A549 (cell line): Measurements from ENCODE around the gene F11. TPM values are rescaled to one million over a fixed set of nuclear protein-coding genes. Genes with fewer than 3 reads are reported as not detected.

ENCODE experiments used
- ATAC-seq, 2 experiments: fragments of 200-7000 bp in 1 of 2; fragments of >200 bp in 1 of 2; cut with Nextera tagmentation in 1 of 2; cut with Tn5 transposase in 1 of 2; 3 replicates each; pipeline versions ENCODE4 v1.8.0 to v1.9.1; 2018 to 2020; ENCODE audit warnings: mild to moderate bottlenecking in 1 of 2, moderate library complexity in 1 of 2
- CTCF ChIA-PET: fragments of 300-600 bp; sonication (Branson Sonifier 250); formaldehyde crosslinking; extraction: SDS; loops from one replicate; lab custom pipeline; 2021; ENCODE audit warnings: antibody characterized with exemption, inconsistent platforms; lab: Yijun Ruan, JAX
- POLR2A ChIA-PET: fragments of 350-600 bp; formaldehyde crosslinking; extraction: SDS; loops from one replicate; lab custom pipeline; 2021; ENCODE audit warnings: antibody characterized with exemption, inconsistent platforms; lab: Yijun Ruan, JAX
- DNase-seq, 2 experiments: peaks; one replicate each; pipeline versions ENCODE4 v3.0.0 to v3.0.0-alpha.2; 2011 to 2016; ENCODE audit warnings: low read depth in 1 of 2, low spot score in 1 of 2
- FAIRE-seq: peaks from 2 replicates; lab custom pipeline; 2011; peaks lifted over from hg19 to GRCh38; lab: Jason Lieb, UNC
- H3K27ac ChIP-seq, 2 experiments: fragments of >200 bp; sonication (Bioruptor Twin); formaldehyde crosslinking; 3 replicates each; pipeline ENCODE4 v1.5.1; 2016 to 2017
- H3K4me1 ChIP-seq: fragments of >200 bp; sonication (Bioruptor Twin); formaldehyde crosslinking; 3 replicates; pipeline ENCODE4 v1.6.1; 2016
- H3K4me2 ChIP-seq: fragments of >200 bp; sonication (Bioruptor Twin); formaldehyde crosslinking; 3 replicates; pipeline ENCODE4 v1.6.1; 2016
- H3K4me3 ChIP-seq: fragments of >200 bp; sonication (Bioruptor Twin); formaldehyde crosslinking; 3 replicates; pipeline ENCODE4 v1.5.1; 2016
- H3K9me3 ChIP-seq: fragments of >200 bp; sonication (Bioruptor Twin); formaldehyde crosslinking; 3 replicates; pipeline ENCODE4 v1.6.1; 2016
- ATOH8 ChIP-seq: fragments of 250-450 bp; sonication (Bioruptor Pico); IDR thresholded peaks from 2 replicates; pipeline ENCODE4 v1.5.0; 2020; ENCODE audit warnings: low read depth, mild to moderate bottlenecking, moderate library complexity
- BCL3 ChIP-seq: fragments of >200 bp; sonication (Bioruptor Twin); formaldehyde crosslinking; IDR thresholded peaks from 3 replicates; pipeline ENCODE4 v1.6.1; 2016
- CHD2 ChIP-seq: fragments of 150-350 bp; IDR thresholded peaks from 2 replicates; pipeline ENCODE4 v1.6.1; 2014; ENCODE audit warnings: low read length; ENCODE audit not compliant: partially characterized antibody
- CHD4 ChIP-seq: fragments of 200-600 bp; sonication (generic); IDR thresholded peaks from 2 replicates; pipeline ENCODE4 v1.6.1; 2016; ENCODE audit warnings: antibody characterized with exemption, mild to moderate bottlenecking, borderline replicate concordance
- CTCF ChIP-seq: fragments of >200 bp; sonication (Bioruptor Twin); formaldehyde crosslinking; IDR thresholded peaks from 3 replicates; pipeline ENCODE4 v1.5.1; 2016
- EHMT2 ChIP-seq: fragments of 200-600 bp; sonication (generic); IDR thresholded peaks from 2 replicates; pipeline ENCODE4 v1.6.1; 2016; ENCODE audit warnings: antibody characterized with exemption, low read depth, mild to moderate bottlenecking, moderate library complexity
- FOXS1 ChIP-seq: fragments of 250-450 bp; sonication (Bioruptor Pico); IDR thresholded peaks from 2 replicates; pipeline ENCODE4 v1.5.0; 2020; ENCODE audit warnings: mild to moderate bottlenecking, moderate library complexity
- GATA3 ChIP-seq: IDR thresholded peaks from 2 replicates; pipeline ENCODE4 v1.6.1; 2012; ENCODE audit warnings: borderline replicate concordance
- HDAC2 ChIP-seq: fragments of 200-600 bp; sonication (generic); IDR thresholded peaks from 2 replicates; pipeline ENCODE4 v1.6.1; 2016
- HEYL ChIP-seq: fragments of 250-450 bp; sonication (Bioruptor Pico); IDR thresholded peaks from 2 replicates; pipeline ENCODE4 v1.8.0; 2021; ENCODE audit warnings: mild to moderate bottlenecking, moderate library complexity
- HOXB5 ChIP-seq: fragments of 250-450 bp; sonication (Bioruptor Pico); IDR thresholded peaks from 2 replicates; pipeline ENCODE4 v1.5.0; 2020; ENCODE audit warnings: mild to moderate bottlenecking, moderate library complexity
- JUNB ChIP-seq: fragments of >200 bp; sonication (Bioruptor Twin); formaldehyde crosslinking; IDR thresholded peaks from 2 replicates; pipeline ENCODE4 v1.6.1; 2016
- KDM1A ChIP-seq: fragments of 200-600 bp; sonication (generic); IDR thresholded peaks from 2 replicates; pipeline ENCODE4 v1.6.1; 2016; ENCODE audit warnings: low read depth, mild to moderate bottlenecking
- KDM5A ChIP-seq: fragments of 200-600 bp; sonication (generic); IDR thresholded peaks from 2 replicates; pipeline ENCODE4 v1.6.1; 2016; ENCODE audit warnings: antibody characterized with exemption, mild to moderate bottlenecking
- MYC ChIP-seq: IDR thresholded peaks from 2 replicates; pipeline ENCODE4 v1.6.1; 2012; ENCODE audit warnings: mild to moderate bottlenecking, inconsistent platforms, low read length, improper control_type of control experiment, borderline replicate concordance
- NFE2L2 ChIP-seq: fragments of 150-350 bp; conservative IDR thresholded peaks from 2 replicates; pipeline ENCODE4 v1.6.1; 2014; ENCODE audit warnings: low read length
- NR3C1 ChIP-seq: fragments of >200 bp; sonication (Bioruptor Twin); formaldehyde crosslinking; IDR thresholded peaks from 3 replicates; pipeline ENCODE4 v1.6.1; 2017
- POLR2AphosphoS2 ChIP-seq: conservative IDR thresholded peaks from 2 replicates; pipeline ENCODE4 v1.6.1; 2012; ENCODE audit warnings: low read length, improper control_type of control experiment, inconsistent platforms
- RAD21 ChIP-seq, 2 experiments: fragments of >200 bp in 1 of 2; sonication (Bioruptor Twin) in 1 of 2; formaldehyde crosslinking in 1 of 2; IDR thresholded peaks in 1 of 2; conservative IDR thresholded peaks in 1 of 2; 2 replicates in 1 of 2; 3 replicates in 1 of 2; pipeline ENCODE4 v1.6.1; 2012 to 2018; ENCODE audit warnings: inconsistent platforms in 1 of 2
- RARB ChIP-seq: fragments of 250-450 bp; sonication (Bioruptor Pico); IDR thresholded peaks from 2 replicates; pipeline ENCODE4 v1.8.0; 2021; ENCODE audit warnings: mild to moderate bottlenecking, moderate library complexity
- RCOR1 ChIP-seq: fragments of 150-350 bp; IDR thresholded peaks from 2 replicates; pipeline ENCODE4 v1.6.1; 2014; ENCODE audit warnings: antibody characterized with exemption, low read length, low read depth
- SMC3 ChIP-seq: fragments of >200 bp; sonication (Bioruptor Twin); formaldehyde crosslinking; IDR thresholded peaks from 3 replicates; pipeline ENCODE4 v1.6.1; 2018; ENCODE audit warnings: inconsistent platforms
- TP53 ChIP-seq: fragments of 250-450 bp; sonication (Bioruptor Pico); IDR thresholded peaks from 2 replicates; pipeline ENCODE4 v1.5.0; 2021; ENCODE audit warnings: mild to moderate bottlenecking, moderate library complexity
- ZSCAN20 ChIP-seq: fragments of 250-450 bp; sonication (Bioruptor Pico); IDR thresholded peaks from 2 replicates; pipeline ENCODE4 v1.8.0; 2022; ENCODE audit warnings: mild to moderate bottlenecking, moderate library complexity
- WGBS: methylation state at CpG from one replicate; pipeline ENCODE4 v1.1.6; 2017; ENCODE audit errors: missing lambda C conversion rate; 5-methylcytosine and 5-hydroxymethylcytosine counted together
- polyA plus RNA-seq, 4 experiments: library from polyadenylated mRNA; depleted of rRNA in 3 of 4; stranded (reverse); fragments of >200 nt; fragmentation: RNase III in 1 of 4; extraction: RNeasy Plus Mini Kit Qiagen cat#74134 plus additional on column Dnase treatment in 1 of 4; gene quantifications; 2 replicates in 3 of 4; 3 replicates in 1 of 4; pipeline ENCODE4 v1.2.3, GENCODE V29; 2011 to 2017
- TF ChIP-seq, protein P1 (sequence below): fragments of >200 bp; sonication (Bioruptor Twin); formaldehyde crosslinking; IDR thresholded peaks from 2 replicates; pipeline ENCODE4 v1.6.1; 2016
- TF ChIP-seq, protein P2 (sequence below): fragments of 150-350 bp; IDR thresholded peaks from 2 replicates; pipeline ENCODE4 v1.6.1; 2014; ENCODE audit warnings: low read depth, mild to moderate bottlenecking, low read length

F11 gene
- polyA plus RNA-seq, 2 of the 4 experiments (the other 2 are of a cell fraction), result not detected

DNA sequence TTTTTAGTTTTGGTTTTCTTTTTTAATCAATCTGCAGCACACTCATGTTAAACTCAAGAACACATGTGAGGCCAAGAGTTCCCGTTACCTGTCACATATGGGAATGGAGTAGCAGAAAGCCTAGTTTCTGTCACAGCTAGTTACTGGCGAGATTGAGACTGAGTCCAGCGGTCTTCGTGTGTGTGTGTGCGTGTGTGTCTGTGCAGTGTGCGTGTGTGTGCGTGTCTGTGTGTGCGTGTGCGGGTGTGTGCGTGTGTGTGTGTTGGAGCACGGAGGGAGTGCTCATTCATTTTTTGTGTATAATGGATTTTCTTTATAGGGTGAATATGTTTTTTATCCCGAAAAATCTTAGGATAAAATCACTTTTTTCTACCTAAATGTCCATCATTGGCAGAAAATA lies 19.2 kb downstream of the F11 start:
- Histone ChIP-seq H3K4me1 (no peaks in the 10 kb centered on the region), H3K27ac (no peak overlapping the region), H3K9me3 (no peaks in the 10 kb centered on the region), H3K4me2 (no peak overlapping the region), H3K4me3 (no peak overlapping the region)
- POLR2A ChIA-PET, result no interaction called here
- TF ChIP-seq, protein P1, sequence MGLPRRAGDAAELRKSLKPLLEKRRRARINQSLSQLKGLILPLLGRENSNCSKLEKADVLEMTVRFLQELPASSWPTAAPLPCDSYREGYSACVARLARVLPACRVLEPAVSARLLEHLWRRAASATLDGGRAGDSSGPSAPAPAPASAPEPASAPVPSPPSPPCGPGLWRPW, result no peak
- TF ChIP-seq TP53 (CRISPR knock-in tag), result no peak
- TF ChIP-seq CTCF, result no peak
- no peak for TF ChIP-seq HDAC2
- TF ChIP-seq RARB (CRISPR knock-in tag), result no peak
- no peak for TF ChIP-seq ZSCAN20 (CRISPR knock-in tag)
- TF ChIP-seq NFE2L2, result no peak
- no peak for TF ChIP-seq SMC3
- TF ChIP-seq JUNB, result no peak
- TF ChIP-seq CHD2, result no peak
- no peak for TF ChIP-seq POLR2AphosphoS2
- no peak for TF ChIP-seq GATA3
- TF ChIP-seq KDM5A, result no peak
- CTCF ChIA-PET, result no interaction called here
- FAIRE-seq, result no peak
- 78% methylated on average over 12 of the region's 12 CpGs for WGBS
- DNase-seq, result no peak
- ATAC-seq, result no peak

DNA sequence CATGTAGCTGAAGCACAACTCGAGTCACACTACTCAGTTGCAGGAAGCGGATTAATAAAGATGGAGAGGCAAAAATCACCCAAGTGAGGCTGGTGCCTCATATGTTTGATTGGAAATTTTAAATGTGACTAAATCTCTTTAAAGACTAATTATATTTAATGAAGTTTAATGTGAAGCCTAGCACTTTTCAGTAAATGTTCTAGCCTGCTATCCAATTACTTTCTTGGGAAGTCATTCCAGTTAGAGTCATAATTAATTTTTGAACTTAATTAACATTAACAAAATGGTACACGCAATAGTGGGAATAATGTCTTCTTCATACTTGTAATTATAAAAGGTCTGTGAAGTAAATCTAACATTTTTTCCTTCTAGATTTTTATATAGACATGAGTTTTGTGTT lies 20.6 kb downstream of the F11 start:
- Histone ChIP-seq H3K9me3 (no peaks in the 10 kb centered on the region), H3K4me1 (no peaks in the 10 kb centered on the region)
- ATAC-seq, result no peak
- DNase-seq, result no peak
- TF ChIP-seq GATA3 (no peak), ZSCAN20 (CRISPR knock-in tag) (no peak), TP53 (CRISPR knock-in tag) (no peak), RAD21 (conservative IDR thresholded peaks at IDR 0.05 in 1 of 2, IDR thresholded peaks at IDR 0.05 in 1 of 2) (no peak), ATOH8 (CRISPR knock-in tag) (no peak), CTCF (no peak), CHD4 (no peak), HOXB5 (CRISPR knock-in tag) (no peak), EHMT2 (no peak), KDM1A (no peak), FOXS1 (CRISPR knock-in tag) (no peak), MYC (no peak), JUNB (no peak), HEYL (CRISPR knock-in tag) (no peak), RCOR1 (no peak), SMC3 (no peak), BCL3 (no peak), CHD2 (no peak), NR3C1 (no peak)
- TF ChIP-seq, protein P2, sequence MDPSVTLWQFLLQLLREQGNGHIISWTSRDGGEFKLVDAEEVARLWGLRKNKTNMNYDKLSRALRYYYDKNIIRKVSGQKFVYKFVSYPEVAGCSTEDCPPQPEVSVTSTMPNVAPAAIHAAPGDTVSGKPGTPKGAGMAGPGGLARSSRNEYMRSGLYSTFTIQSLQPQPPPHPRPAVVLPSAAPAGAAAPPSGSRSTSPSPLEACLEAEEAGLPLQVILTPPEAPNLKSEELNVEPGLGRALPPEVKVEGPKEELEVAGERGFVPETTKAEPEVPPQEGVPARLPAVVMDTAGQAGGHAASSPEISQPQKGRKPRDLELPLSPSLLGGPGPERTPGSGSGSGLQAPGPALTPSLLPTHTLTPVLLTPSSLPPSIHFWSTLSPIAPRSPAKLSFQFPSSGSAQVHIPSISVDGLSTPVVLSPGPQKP, result no peak
- TF ChIP-seq, all 56 proteins: peak for 0
- POLR2A ChIA-PET, result no interaction called here
- Histone ChIP-seq H3K4me3 (no peak overlapping the region), H3K27ac (no peak overlapping the region), H3K4me2 (no peak overlapping the region)
- no peak for FAIRE-seq
- 72% methylated on average over 3 of the region's 3 CpGs for WGBS
- CTCF ChIA-PET, result no interaction called here
